Neural progenitor cell (in vitro differentiated cells): Measurements from ENCODE around the gene MOSMO. TPM values are rescaled to one million over a fixed set of nuclear protein-coding genes. Genes with fewer than 3 reads are reported as not detected.

Experiments
- DNase-seq: peaks from one replicate; pipeline ENCODE4 v3.0.0-alpha.2; 2016; ENCODE audit warnings: low spot score
- H2AFZ ChIP-seq: fragments of 200-600 bp; sonication (generic); replicated peaks from 2 replicates; pipeline ENCODE4 v1.6.1; 2016; ENCODE audit warnings: antibody characterized with exemption
- H3F3A ChIP-seq: fragments of 200-600 bp; sonication (generic); 2 replicates; pipeline ENCODE4 v1.6.1; 2016; ENCODE audit warnings: antibody characterized with exemption, low read depth
- H3K27ac ChIP-seq: fragments of 200-600 bp; sonication (generic); 2 replicates; pipeline ENCODE4 v1.5.1; 2016; ENCODE audit warnings: mild to moderate bottlenecking
- H3K27me3 ChIP-seq: fragments of 200-600 bp; sonication (generic); 2 replicates; pipeline ENCODE4 v1.6.1; 2016; ENCODE audit warnings: mild to moderate bottlenecking, moderate library complexity
- H3K36me3 ChIP-seq: fragments of 200-600 bp; sonication (generic); 2 replicates; pipeline ENCODE4 v1.5.1; 2016
- H3K4me1 ChIP-seq: fragments of 200-600 bp; sonication (generic); 2 replicates; pipeline ENCODE4 v1.6.1; 2016; ENCODE audit warnings: mixed run types
- H3K4me2 ChIP-seq: fragments of 200-600 bp; sonication (generic); 2 replicates; pipeline ENCODE4 v1.6.1; 2016
- H3K4me3 ChIP-seq: fragments of 200-600 bp; sonication (generic); 2 replicates; pipeline ENCODE4 v1.5.1; 2016
- H3K79me2 ChIP-seq: fragments of 200-600 bp; sonication (generic); 2 replicates; pipeline ENCODE4 v1.6.1; 2016; ENCODE audit warnings: low read depth
- H3K9ac ChIP-seq: fragments of 200-600 bp; sonication (generic); 2 replicates; pipeline ENCODE4 v1.6.1; 2016
- H3K9me3 ChIP-seq: fragments of 200-600 bp; sonication (generic); 2 replicates; pipeline ENCODE4 v1.5.1; 2016; ENCODE audit warnings: low read depth
- H4K20me1 ChIP-seq: fragments of 200-600 bp; sonication (generic); 2 replicates; pipeline ENCODE4 v1.6.1; 2016; ENCODE audit warnings: low read depth
- H3K27ac Mint-ChIP-seq: 3 replicates; pipeline ENCODE4 v1.8.0; 2021; ENCODE audit warnings: mixed read lengths
- H3K27me3 Mint-ChIP-seq: 2 replicates; pipeline ENCODE4 v1.8.0; 2022; ENCODE audit warnings: low read depth, mild to moderate bottlenecking, inconsistent platforms, moderate library complexity, mixed read lengths; ENCODE audit not compliant: insufficient read depth
- H3K36me3 Mint-ChIP-seq: 3 replicates; pipeline ENCODE4 v1.8.0; 2021; ENCODE audit warnings: mixed read lengths
- H3K4me1 Mint-ChIP-seq: 3 replicates; pipeline ENCODE4 v1.8.0; 2021; ENCODE audit warnings: mixed read lengths
- H3K4me3 Mint-ChIP-seq: 3 replicates; pipeline ENCODE4 v1.8.0; 2021; ENCODE audit warnings: mild to moderate bottlenecking, moderate library complexity, mixed read lengths
- H3K9me3 Mint-ChIP-seq: 3 replicates; pipeline ENCODE4 v1.8.0; 2020; ENCODE audit warnings: mixed read lengths
- EZH2 ChIP-seq: fragments of 200-600 bp; sonication (generic); IDR thresholded peaks from 2 replicates; pipeline ENCODE4 v1.6.1; 2017; ENCODE audit warnings: antibody characterized with exemption, mild to moderate bottlenecking, moderate library complexity
- EZH2phosphoT487 ChIP-seq: fragments of 200-600 bp; sonication (generic); IDR thresholded peaks from 2 replicates; pipeline ENCODE4 v1.6.1; 2017; ENCODE audit warnings: antibody characterized with exemption
- total RNA-seq: library from RNA; depleted of rRNA; stranded (reverse); fragments of >200 nt; gene quantifications from 2 replicates; pipeline ENCODE4 v1.2.3, GENCODE V29; 2015; ENCODE audit warnings: low replicate concordance
- TF ChIP-seq, protein P1 (sequence below): fragments of 200-600 bp; sonication (generic); IDR thresholded peaks from 2 replicates; pipeline ENCODE4 v1.5.1; 2017; ENCODE audit warnings: antibody characterized with exemption, mild to moderate bottlenecking

The MOSMO gene
- total RNA-seq, 1 donor from 2014 or later = 35.2 TPM

DNA sequence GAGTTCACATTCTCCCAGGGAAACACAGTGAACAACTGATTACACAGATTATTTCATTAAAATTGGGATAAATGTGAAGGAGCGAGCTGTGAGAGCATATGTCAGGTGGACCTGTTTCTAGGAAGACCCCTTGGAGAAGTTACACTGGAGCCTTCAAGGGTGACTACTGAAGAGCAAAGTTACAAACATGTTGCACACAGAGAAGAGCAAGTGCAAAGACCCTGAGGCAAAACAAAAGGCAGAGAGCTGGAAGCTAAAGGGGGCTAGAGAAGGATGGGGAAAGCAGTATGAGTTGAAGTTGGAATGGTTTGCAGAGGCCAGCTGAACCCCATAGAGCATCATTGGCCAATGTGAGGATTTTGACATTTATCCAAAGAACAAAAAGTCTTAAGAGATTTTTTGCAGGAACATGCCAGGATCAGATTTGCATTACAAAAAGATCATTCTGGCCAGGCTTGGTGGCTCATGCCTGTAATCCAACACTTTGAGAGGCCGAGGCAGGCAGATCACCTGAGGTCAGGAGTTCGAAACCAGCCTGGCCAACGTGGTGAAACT lies 21.1 kb upstream of the MOSMO start:
- no peak overlapping the region for H3K27ac ChIP-seq
- H3K4me3 ChIP-seq = no peak overlapping the region
- H2AFZ ChIP-seq = no peak overlapping the region
- no peaks in the 10 kb centered on the region for H4K20me1 ChIP-seq
- no peak overlapping the region for H3K9ac ChIP-seq
- H3K4me1 Mint-ChIP-seq = no peaks in the 10 kb centered on the region
- H3K27me3 ChIP-seq = no peaks in the 10 kb centered on the region
- TF ChIP-seq EZH2phosphoT487 (no peak), EZH2 (no peak)
- TF ChIP-seq, protein P1, sequence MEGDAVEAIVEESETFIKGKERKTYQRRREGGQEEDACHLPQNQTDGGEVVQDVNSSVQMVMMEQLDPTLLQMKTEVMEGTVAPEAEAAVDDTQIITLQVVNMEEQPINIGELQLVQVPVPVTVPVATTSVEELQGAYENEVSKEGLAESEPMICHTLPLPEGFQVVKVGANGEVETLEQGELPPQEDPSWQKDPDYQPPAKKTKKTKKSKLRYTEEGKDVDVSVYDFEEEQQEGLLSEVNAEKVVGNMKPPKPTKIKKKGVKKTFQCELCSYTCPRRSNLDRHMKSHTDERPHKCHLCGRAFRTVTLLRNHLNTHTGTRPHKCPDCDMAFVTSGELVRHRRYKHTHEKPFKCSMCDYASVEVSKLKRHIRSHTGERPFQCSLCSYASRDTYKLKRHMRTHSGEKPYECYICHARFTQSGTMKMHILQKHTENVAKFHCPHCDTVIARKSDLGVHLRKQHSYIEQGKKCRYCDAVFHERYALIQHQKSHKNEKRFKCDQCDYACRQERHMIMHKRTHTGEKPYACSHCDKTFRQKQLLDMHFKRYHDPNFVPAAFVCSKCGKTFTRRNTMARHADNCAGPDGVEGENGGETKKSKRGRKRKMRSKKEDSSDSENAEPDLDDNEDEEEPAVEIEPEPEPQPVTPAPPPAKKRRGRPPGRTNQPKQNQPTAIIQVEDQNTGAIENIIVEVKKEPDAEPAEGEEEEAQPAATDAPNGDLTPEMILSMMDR = no peak
- no peak overlapping the region for H3K4me2 ChIP-seq
- no peaks in the 10 kb centered on the region for H3F3A ChIP-seq
- H3K36me3 ChIP-seq = peaks cover 9% of the 10 kb centered on the region
- H3K27me3 Mint-ChIP-seq = no peaks in the 10 kb centered on the region
- H3K9me3 Mint-ChIP-seq = no peaks in the 10 kb centered on the region
- H3K9me3 ChIP-seq = no peaks in the 10 kb centered on the region
- H3K4me1 ChIP-seq = peaks cover 6% of the 10 kb centered on the region
- H3K27ac Mint-ChIP-seq = no peak overlapping the region
- no peak for DNase-seq
- no peak overlapping the region for H3K4me3 Mint-ChIP-seq
- H3K79me2 ChIP-seq = no peaks in the 10 kb centered on the region
- peaks cover 8% of the 10 kb centered on the region for H3K36me3 Mint-ChIP-seq

DNA sequence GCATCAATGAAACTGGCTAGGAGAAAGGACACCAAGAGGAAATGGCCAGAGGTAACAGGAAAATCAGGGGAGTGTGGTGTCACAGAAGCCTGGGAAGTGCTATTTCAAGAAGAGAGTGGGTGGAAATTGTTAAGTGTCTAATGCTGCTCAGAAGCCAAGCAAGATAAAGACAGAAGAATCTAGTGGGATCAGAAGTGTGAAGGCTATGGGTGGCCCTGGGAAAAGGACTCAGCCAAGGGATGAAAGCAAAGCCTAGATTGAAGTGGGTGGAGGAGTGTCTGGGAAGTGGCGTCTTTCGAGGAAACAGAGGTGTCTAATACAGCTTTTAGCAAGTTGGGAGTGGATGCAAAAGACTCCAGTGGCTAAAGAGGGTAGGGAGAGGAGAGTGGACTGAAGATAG lies 20.4 kb upstream of the MOSMO start:
- Histone ChIP-seq H3K36me3 (peaks cover 9% of the 10 kb centered on the region), H2AFZ (no peak overlapping the region), H3K4me2 (no peak overlapping the region), H3K27ac (no peak overlapping the region), H3F3A (no peaks in the 10 kb centered on the region), H3K9ac (no peak overlapping the region), H3K4me3 (no peak overlapping the region), H4K20me1 (no peaks in the 10 kb centered on the region), H3K4me1 (peaks cover 6% of the 10 kb centered on the region), H3K79me2 (no peaks in the 10 kb centered on the region), H3K9me3 (no peaks in the 10 kb centered on the region), H3K27me3 (no peaks in the 10 kb centered on the region)
- H3K27ac Mint-ChIP-seq = no peak overlapping the region
- no peak overlapping the region for H3K4me3 Mint-ChIP-seq
- no peaks in the 10 kb centered on the region for H3K9me3 Mint-ChIP-seq
- TF ChIP-seq EZH2phosphoT487 (no peak), EZH2 (no peak)
- TF ChIP-seq, protein P1 = no peak
- DNase-seq = no peak
- no peaks in the 10 kb centered on the region for H3K4me1 Mint-ChIP-seq
- peaks cover 4% of the 10 kb centered on the region for H3K36me3 Mint-ChIP-seq
- H3K27me3 Mint-ChIP-seq = peaks cover under 1% of the 10 kb centered on the region

DNA sequence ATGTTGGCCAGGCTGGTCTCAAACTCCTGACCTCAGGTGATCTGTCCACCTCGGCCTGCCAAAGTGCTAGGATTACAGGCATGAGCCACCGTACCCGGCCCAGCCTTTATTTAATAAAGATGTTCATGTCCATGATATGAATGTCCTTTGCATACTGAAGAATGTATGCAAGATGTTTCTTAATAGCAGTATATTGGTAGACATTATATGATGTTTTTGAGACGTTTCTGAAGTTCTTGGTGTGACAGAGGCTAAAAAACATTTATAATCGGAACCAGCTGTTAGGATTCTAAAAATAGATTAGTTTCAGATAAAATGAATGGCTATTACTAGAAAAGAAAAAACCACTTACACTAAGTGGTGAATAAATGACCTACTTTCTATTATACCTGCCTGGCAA lies 18.8 kb upstream of the MOSMO start:
- Histone ChIP-seq H3K27ac (no peak overlapping the region), H3F3A (no peaks in the 10 kb centered on the region), H2AFZ (no peak overlapping the region), H4K20me1 (no peaks in the 10 kb centered on the region), H3K79me2 (no peaks in the 10 kb centered on the region), H3K4me2 (no peak overlapping the region), H3K36me3 (peaks cover 4% of the 10 kb centered on the region), H3K4me1 (peaks cover 6% of the 10 kb centered on the region), H3K9me3 (no peaks in the 10 kb centered on the region), H3K4me3 (no peak overlapping the region), H3K27me3 (no peaks in the 10 kb centered on the region), H3K9ac (no peak overlapping the region)
- DNase-seq = no peak
- no peaks in the 10 kb centered on the region for H3K36me3 Mint-ChIP-seq
- TF ChIP-seq EZH2 (no peak), EZH2phosphoT487 (no peak)
- TF ChIP-seq, protein P1 = no peak
- H3K4me3 Mint-ChIP-seq = no peak overlapping the region
- H3K27me3 Mint-ChIP-seq = peaks cover 3% of the 10 kb centered on the region
- no peaks in the 10 kb centered on the region for H3K9me3 Mint-ChIP-seq
- no peaks in the 10 kb centered on the region for H3K4me1 Mint-ChIP-seq
- no peak overlapping the region for H3K27ac Mint-ChIP-seq
